Forelimb muscle (tissue), 1 donor: ENCODE data around the gene CTRB1. TPM values are rescaled to one million over a fixed set of nuclear protein-coding genes. Genes with fewer than 3 reads are reported as not detected.

Experiments
- DNase-seq: peaks from one replicate; pipeline ENCODE4 v3.0.0-alpha.2; 2013; ENCODE audit warnings: low read depth
- polyA plus RNA-seq: library from polyadenylated mRNA; unstranded; fragments of 120-200 nt; gene quantifications from one replicate; pipeline ENCODE4 v1.2.1, GENCODE V29; 2013; ENCODE audit not compliant: insufficient read length

Gene CTRB1
- polyA plus RNA-seq, 1 donor = 0.30 TPM

GRCh38 chr16:75225092-75225491, 6.3 kb downstream of the CTRB1 start:
- DNase-seq = no peak

- DNase-seq = no peak
These were observed 7.1 kb downstream of the CTRB1 start for GRCh38 chr16:75225678-75226515.

- no peak for DNase-seq
These were observed 8.0 kb downstream of the CTRB1 start for GRCh38 chr16:75226550-75227360.

- no peak for DNase-seq
These were observed 8.8 kb downstream of the CTRB1 start for GRCh38 chr16:75227361-75228142.

- no peak for DNase-seq
These were observed 9.6 kb downstream of the CTRB1 start for GRCh38 chr16:75228143-75228976.

GRCh38 chr16:75229172-75230031, 10.6 kb downstream of the CTRB1 start:
- DNase-seq = no peak

- DNase-seq = no peak
These were observed 11.8 kb downstream of the CTRB1 start for GRCh38 chr16:75230471-75231110.

- DNase-seq = no peak
These were observed 12.8 kb downstream of the CTRB1 start for GRCh38 chr16:75231570-75231969.

GRCh38 chr16:75233611-75233938, 14.8 kb downstream of the CTRB1 start:
- DNase-seq = no peak

GRCh38 chr16:75234856-75235696, 16.3 kb downstream of the CTRB1 start:
- no peak for DNase-seq

GRCh38 chr16:75235721-75236193, 17.0 kb downstream of the CTRB1 start:
- DNase-seq = no peak

GRCh38 chr16:75236232-75236631, 17.4 kb downstream of the CTRB1 start:
- DNase-seq = no peak

GRCh38 chr16:75236736-75237397, 18.1 kb downstream of the CTRB1 start:
- DNase-seq = no peak

GRCh38 chr16:75237398-75238131, 18.8 kb downstream of the CTRB1 start:
- DNase-seq = no peak

- DNase-seq = no peak
These were observed 19.5 kb downstream of the CTRB1 start for GRCh38 chr16:75238132-75238852.

GRCh38 chr16:75238853-75239541, 20.2 kb downstream of the CTRB1 start:
- no peak for DNase-seq
